Panc1 (cell line): ENCODE measurements around the gene RASA3. TPM values are rescaled to one million over a fixed set of nuclear protein-coding genes. Genes with fewer than 3 reads are reported as not detected.

Source experiments
- ATAC-seq: fragments of 200-7000 bp; cut with Tn5 transposase; 2 replicates; pipeline ENCODE4 v1.9.1; 2020; ENCODE audit warnings: mild to moderate bottlenecking, moderate library complexity
- BruUV-seq: library from RNA; stranded (reverse); fragments of 400-500 nt; replicated peaks from 2 replicates; lab custom pipeline; 2021; lab: Mats Ljungman, UMichigan
- CTCF ChIA-PET: fragments of 300-600 bp; sonication (Branson Sonifier 250); formaldehyde crosslinking; loops from one replicate; lab custom pipeline; 2022; ENCODE audit warnings: antibody characterized with exemption; lab: Charles Lee
- POLR2A ChIA-PET: fragments of 300-600 bp; sonication (Branson Sonifier 250); formaldehyde crosslinking; loops from one replicate; lab custom pipeline; 2022; ENCODE audit warnings: antibody characterized with exemption; lab: Charles Lee
- DNase-seq: peaks from one replicate; pipeline ENCODE4 v3.0.0-alpha.2; 2010; ENCODE audit warnings: low read depth, low spot score
- H3K27ac ChIP-seq: 2 replicates; pipeline ENCODE4 v1.5.1; 2011; ENCODE audit warnings: mild to moderate bottlenecking, low read length, inconsistent platforms
- H3K27me3 ChIP-seq: fragments of 200-500 bp; sonication (Bioruptor generic); 2 replicates; pipeline ENCODE4 v1.6.0; 2014; ENCODE audit warnings: low read length, inconsistent platforms; ENCODE audit not compliant: control insufficient read depth, insufficient read depth
- H3K36me3 ChIP-seq: fragments of 200-500 bp; sonication (Bioruptor generic); 2 replicates; pipeline ENCODE4 v1.5.1; 2014; ENCODE audit warnings: inconsistent platforms, mild to moderate bottlenecking, low read length, moderate library complexity; ENCODE audit not compliant: control insufficient read depth, insufficient read depth
- H3K4me1 ChIP-seq: 2 replicates; pipeline ENCODE4 v1.5.1; 2011; ENCODE audit warnings: inconsistent platforms, mild to moderate bottlenecking, low read length, moderate library complexity; ENCODE audit not compliant: control insufficient read depth, insufficient read depth
- H3K4me3 ChIP-seq, 2 experiments: 2 replicates each; pipeline ENCODE4 v1.5.1; 2011 to 2012; ENCODE audit warnings: low read depth in 2 of 2, low read length in 2 of 2, mild to moderate bottlenecking in 2 of 2, inconsistent platforms in 1 of 2, moderate library complexity in 1 of 2
- H3K9me3 ChIP-seq: fragments of 200-500 bp; sonication (Bioruptor generic); 2 replicates; pipeline ENCODE4 v1.5.1; 2014; ENCODE audit warnings: low read depth, mild to moderate bottlenecking, inconsistent platforms, low read length, moderate library complexity; ENCODE audit not compliant: control insufficient read depth, insufficient read depth
- CTCF ChIP-seq: fragments of 450-650 bp; IDR thresholded peaks from 2 replicates; pipeline ENCODE4 v1.5.1; 2017; ENCODE audit warnings: mild to moderate bottlenecking
- POLR2AphosphoS5 ChIP-seq: IDR thresholded peaks from 2 replicates; pipeline ENCODE4 v1.6.1; 2012; ENCODE audit warnings: mild to moderate bottlenecking, low read depth, low read length, moderate library complexity
- SIN3A ChIP-seq: IDR thresholded peaks from 2 replicates; pipeline ENCODE4 v1.6.1; 2012; ENCODE audit warnings: low read depth, mild to moderate bottlenecking, low read length, moderate library complexity, borderline replicate concordance; ENCODE audit not compliant: insufficient read depth
- TCF7L2 ChIP-seq: IDR thresholded peaks from 2 replicates; pipeline ENCODE4 v1.6.1; 2011; ENCODE audit warnings: mild to moderate bottlenecking, low read depth, low read length, inconsistent platforms
- in situ Hi-C: cut with HindIII; loops from 2 replicates; pipeline ENCODE4 v1.10.0; 2016; ENCODE audit warnings: low sequenced_read_pairs, low pct_unique_long_range_greater_than_20kb
- intact Hi-C: fragments of 100-400 bp; cut with micrococcal nuclease; formaldehyde crosslinking; loops from one replicate; pipeline ENCODE4 v1.10.0; 2022; ENCODE audit not compliant: unreplicated experiment
- total RNA-seq: library from RNA; stranded (reverse); gene quantifications from one replicate; pipeline ENCODE4 v1.2.1, GENCODE V29; 2021; ENCODE audit not compliant: unreplicated experiment
- TF ChIP-seq, protein P1 (sequence below), 2 experiments: IDR thresholded peaks; 2 replicates each; pipeline ENCODE4 v1.6.1; 2011 to 2012; ENCODE audit warnings: low read depth in 2 of 2, control low read depth in 1 of 2, low read length in 1 of 2, mild to moderate bottlenecking in 1 of 2, moderate library complexity in 1 of 2; ENCODE audit not compliant: insufficient read depth in 1 of 2

The RASA3 gene
- total RNA-seq, 1 experiment from 2014 or later, result 33.7 TPM

- BruUV-seq, result no TSS peak
- ChIA-PET CTCF (no interaction called here), POLR2A (no interaction called here)
- H3K36me3 ChIP-seq, result no peaks in the 10 kb centered on the region
- in situ Hi-C loops, result no loop called here
- no peak for DNase-seq
- no peaks in the 10 kb centered on the region for H3K27me3 ChIP-seq
- TF ChIP-seq TCF7L2, result no peak
- no peak for TF ChIP-seq POLR2AphosphoS5
- no peak for TF ChIP-seq SIN3A
- TF ChIP-seq, protein P1, sequence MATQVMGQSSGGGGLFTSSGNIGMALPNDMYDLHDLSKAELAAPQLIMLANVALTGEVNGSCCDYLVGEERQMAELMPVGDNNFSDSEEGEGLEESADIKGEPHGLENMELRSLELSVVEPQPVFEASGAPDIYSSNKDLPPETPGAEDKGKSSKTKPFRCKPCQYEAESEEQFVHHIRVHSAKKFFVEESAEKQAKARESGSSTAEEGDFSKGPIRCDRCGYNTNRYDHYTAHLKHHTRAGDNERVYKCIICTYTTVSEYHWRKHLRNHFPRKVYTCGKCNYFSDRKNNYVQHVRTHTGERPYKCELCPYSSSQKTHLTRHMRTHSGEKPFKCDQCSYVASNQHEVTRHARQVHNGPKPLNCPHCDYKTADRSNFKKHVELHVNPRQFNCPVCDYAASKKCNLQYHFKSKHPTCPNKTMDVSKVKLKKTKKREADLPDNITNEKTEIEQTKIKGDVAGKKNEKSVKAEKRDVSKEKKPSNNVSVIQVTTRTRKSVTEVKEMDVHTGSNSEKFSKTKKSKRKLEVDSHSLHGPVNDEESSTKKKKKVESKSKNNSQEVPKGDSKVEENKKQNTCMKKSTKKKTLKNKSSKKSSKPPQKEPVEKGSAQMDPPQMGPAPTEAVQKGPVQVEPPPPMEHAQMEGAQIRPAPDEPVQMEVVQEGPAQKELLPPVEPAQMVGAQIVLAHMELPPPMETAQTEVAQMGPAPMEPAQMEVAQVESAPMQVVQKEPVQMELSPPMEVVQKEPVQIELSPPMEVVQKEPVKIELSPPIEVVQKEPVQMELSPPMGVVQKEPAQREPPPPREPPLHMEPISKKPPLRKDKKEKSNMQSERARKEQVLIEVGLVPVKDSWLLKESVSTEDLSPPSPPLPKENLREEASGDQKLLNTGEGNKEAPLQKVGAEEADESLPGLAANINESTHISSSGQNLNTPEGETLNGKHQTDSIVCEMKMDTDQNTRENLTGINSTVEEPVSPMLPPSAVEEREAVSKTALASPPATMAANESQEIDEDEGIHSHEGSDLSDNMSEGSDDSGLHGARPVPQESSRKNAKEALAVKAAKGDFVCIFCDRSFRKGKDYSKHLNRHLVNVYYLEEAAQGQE (IDR thresholded peaks at IDR 0.05; ENCODE audit: insufficient read depth in 1 of 2, low read depth in 2 of 2, low read length in 1 of 2), result no peak
- TF ChIP-seq CTCF, result no peak
- H3K27ac ChIP-seq, result no peak overlapping the region
- intact Hi-C loops, result no loop called here
- peak; percentile 45; the same call in 1 of the 2 replicates for ATAC-seq
- H3K9me3 ChIP-seq, result no peaks in the 10 kb centered on the region
- H3K4me1 ChIP-seq, result no peaks in the 10 kb centered on the region
- H3K4me3 ChIP-seq, result no peak overlapping the region
Observed at GRCh38 chr13:113996912-113997745, 135.3 kb downstream of the RASA3 start.

GRCh38 chr13:113996081-113996911 is 136.1 kb downstream of the RASA3 start:
- DNase-seq, result no peak
- no TSS peak for BruUV-seq
- Histone ChIP-seq H3K9me3 (no peaks in the 10 kb centered on the region), H3K4me3 (no peak overlapping the region), H3K27ac (no peak overlapping the region), H3K27me3 (no peaks in the 10 kb centered on the region), H3K4me1 (no peaks in the 10 kb centered on the region), H3K36me3 (peaks cover 3% of the 10 kb centered on the region; the same call in 1 of the 2 replicates)
- ChIA-PET CTCF (no interaction called here), POLR2A (no interaction called here)
- intact Hi-C loops (no loop called here), in situ Hi-C loops (no loop called here)
- ATAC-seq, result peak; percentile 40; the same call in 1 of the 2 replicates
- TF ChIP-seq TCF7L2 (no peak), POLR2AphosphoS5 (no peak), SIN3A (no peak), CTCF (no peak)
- TF ChIP-seq, protein P1 (IDR thresholded peaks at IDR 0.05; ENCODE audit: insufficient read depth in 1 of 2, low read depth in 2 of 2, low read length in 1 of 2), result no peak
